K562 (cell line): Measurements from ENCODE around the gene SRSF6. TPM values are rescaled to one million over a fixed set of nuclear protein-coding genes. Genes with fewer than 3 reads are reported as not detected.

Experiments
- ATAC-seq: fragments of 200-7000 bp; cut with Tn5 transposase; 3 replicates; pipeline ENCODE4 v1.9.1; 2020; ENCODE audit warnings: moderate library complexity
- BruUV-seq: library from RNA; stranded (reverse); fragments of 400-500 nt; replicated peaks from 2 replicates; lab custom pipeline; 2021; lab: Mats Ljungman, UMichigan
- CTCF ChIA-PET: fragments of 300-600 bp; formaldehyde crosslinking; extraction: SDS; loops from one replicate; lab custom pipeline; 2021; ENCODE audit warnings: low intra/inter-chr PET ratio; lab: Yijun Ruan, JAX
- POLR2A ChIA-PET: fragments of 300-600, 350-650 bp; sonication (Branson Sonifier 250); formaldehyde crosslinking; extraction: SDS; loops from one replicate; lab custom pipeline; 2021; ENCODE audit warnings: antibody characterized with exemption, inconsistent platforms; lab: Yijun Ruan, JAX
- DNase-seq, 4 experiments: peaks; one replicate each; pipeline versions ENCODE4 v3.0.0 to v3.0.0-alpha.2; 2011 to 2018; ENCODE audit warnings: low spot score in 3 of 4, mixed read lengths in 3 of 4; ENCODE audit errors: extremely low read depth in 1 of 4
- FAIRE-seq: peaks from 2 replicates; lab custom pipeline; 2011; peaks lifted over from hg19 to GRCh38; lab: Jason Lieb, UNC
- H2AFZ ChIP-seq: 2 replicates; pipeline ENCODE4 v1.6.0; 2011; ENCODE audit warnings: low read depth, low read length, control low read depth, inconsistent platforms
- H3K27ac ChIP-seq: fragments of 200-600 bp; 3 replicates; pipeline ENCODE4 v1.8.0; 2011; ENCODE audit warnings: low read depth, mild to moderate bottlenecking, control low read depth, inconsistent platforms, low read length, moderate library complexity, mixed read lengths; ENCODE audit errors: extremely low read depth
- H3K27me3 ChIP-seq, 2 experiments: fragments of 300-600 bp in 1 of 2; 2 replicates in 1 of 2; 3 replicates in 1 of 2; pipeline versions ENCODE4 v1.6.0 to v1.8.0; 2011; ENCODE audit warnings: inconsistent platforms in 2 of 2, low read length in 2 of 2, mild to moderate bottlenecking in 1 of 2, mixed read lengths in 1 of 2, moderate library complexity in 1 of 2; ENCODE audit not compliant: control insufficient read depth in 2 of 2, insufficient read depth in 2 of 2
- H3K36me3 ChIP-seq: fragments of 300-600 bp; 3 replicates; pipeline ENCODE4 v1.8.0; 2011; ENCODE audit warnings: mild to moderate bottlenecking, low read length, inconsistent platforms; ENCODE audit not compliant: control insufficient read depth, insufficient read depth
- H3K4me1 ChIP-seq, 2 experiments: fragments of 200-600 bp in 1 of 2; replicated peaks in 1 of 2; 2 replicates in 1 of 2; 3 replicates in 1 of 2; pipeline versions ENCODE4 v1.5.1 to v1.8.0; 2011; ENCODE audit warnings: inconsistent platforms in 2 of 2, low read length in 2 of 2, mild to moderate bottlenecking in 1 of 2, mixed read lengths in 1 of 2, moderate library complexity in 1 of 2; ENCODE audit not compliant: control insufficient read depth in 2 of 2, insufficient read depth in 2 of 2
- H3K4me2 ChIP-seq: 2 replicates; pipeline ENCODE4 v1.6.1; 2011; ENCODE audit warnings: low read length, control low read depth, inconsistent platforms, mixed read lengths; ENCODE audit not compliant: insufficient read depth
- H3K4me3 ChIP-seq: fragments of 200-600 bp; sonication (generic), shearing (Covaris generic); 2 replicates; pipeline ENCODE4 v1.5.1; 2016; ENCODE audit warnings: control low read depth, inconsistent platforms
- H3K79me2 ChIP-seq: fragments of 200-600 bp; 3 replicates; pipeline ENCODE4 v1.8.0; 2011; ENCODE audit warnings: low read length, inconsistent platforms; ENCODE audit not compliant: control insufficient read depth, insufficient read depth
- H3K9ac ChIP-seq, 2 experiments: 2 replicates each; pipeline versions ENCODE4 v1.6.0 to v1.6.1; 2011; ENCODE audit warnings: low read depth in 2 of 2, low read length in 2 of 2, control low read depth in 1 of 2, inconsistent platforms in 1 of 2, mild to moderate bottlenecking in 1 of 2, mixed read lengths in 1 of 2; ENCODE audit not compliant: insufficient read depth in 1 of 2
- H3K9me1 ChIP-seq: one replicate; pipeline ENCODE4 v1.6.0; 2011; ENCODE audit warnings: inconsistent platforms, mild to moderate bottlenecking, low read length, moderate library complexity; ENCODE audit not compliant: control insufficient read depth, insufficient read depth
- H3K9me3 ChIP-seq: replicated peaks from 2 replicates; pipeline ENCODE4 v1.5.1; 2011; ENCODE audit warnings: low read depth, low read length, inconsistent platforms; ENCODE audit not compliant: control insufficient read depth, insufficient read depth
- H4K20me1 ChIP-seq: replicated peaks from 2 replicates; pipeline ENCODE4 v1.6.1; 2011; ENCODE audit warnings: low read length, inconsistent platforms, mixed read lengths; ENCODE audit not compliant: control insufficient read depth, insufficient read depth
- CBFA2T2 ChIP-seq: fragments of 450-650 bp; conservative IDR thresholded peaks from 2 replicates; pipeline ENCODE4 v1.6.1; 2017; ENCODE audit warnings: mild to moderate bottlenecking
- CSDE1 ChIP-seq, 2 experiments: fragments of 450-650 bp; IDR thresholded peaks; 2 replicates each; pipeline ENCODE4 v1.6.1; 2016; ENCODE audit warnings: mild to moderate bottlenecking in 1 of 2
- HDGF ChIP-seq: fragments of 450-650 bp; IDR thresholded peaks from 2 replicates; pipeline ENCODE4 v1.6.1; 2016
- MCM7 ChIP-seq, 2 experiments: fragments of 450-650 bp; IDR thresholded peaks; 2 replicates each; pipeline ENCODE4 v1.6.1; 2016 to 2018
- MED1 ChIP-seq: sonication (generic); formaldehyde crosslinking; IDR thresholded peaks from 2 replicates; pipeline ENCODE4 v1.8.1; 2023; ENCODE audit warnings: missing genetic modification reagents, borderline replicate concordance
- RAD51 ChIP-seq: fragments of 450-650 bp; IDR thresholded peaks from 2 replicates; pipeline ENCODE4 v1.7.1; 2016; ENCODE audit warnings: low read depth, mild to moderate bottlenecking, borderline replicate concordance
- RCOR1 ChIP-seq, 2 experiments: IDR thresholded peaks; 2 replicates each; pipeline ENCODE4 v1.6.1; 2012; ENCODE audit warnings: low read depth in 2 of 2, low read length in 2 of 2, borderline replicate concordance in 1 of 2, improper control_type of control experiment in 1 of 2
- SREBF1 ChIP-seq: fragments of 150-350 bp; IDR thresholded peaks from 2 replicates; pipeline ENCODE4 v1.6.1; 2014; ENCODE audit warnings: antibody characterized with exemption, low read depth, low read length, borderline replicate concordance
- SREBF2 ChIP-seq: sonication (generic); formaldehyde crosslinking; IDR thresholded peaks from 2 replicates; pipeline ENCODE4 v1.4.0; 2020; ENCODE audit warnings: mild to moderate bottlenecking, missing genetic modification reagents
- SRSF3 ChIP-seq: fragments of 200-400 bp; formaldehyde crosslinking; IDR thresholded peaks from 2 replicates; pipeline ENCODE4 v1.6.1; 2016; ENCODE audit warnings: mild to moderate bottlenecking, low read length, moderate library complexity; ENCODE audit not compliant: insufficient read depth
- TEAD4 ChIP-seq, 2 experiments: sonication (generic) in 1 of 2; formaldehyde crosslinking in 1 of 2; IDR thresholded peaks; 2 replicates each; pipeline versions ENCODE4 v1.6.1 to v1.8.0; 2012 to 2022; ENCODE audit warnings: borderline replicate concordance in 1 of 2, inconsistent platforms in 1 of 2, low read length in 1 of 2, mild to moderate bottlenecking in 1 of 2, missing genetic modification reagents in 1 of 2
- ZBTB8A ChIP-seq: fragments of 450-650 bp; IDR thresholded peaks from 2 replicates; pipeline ENCODE4 v1.6.1; 2018; ENCODE audit warnings: mild to moderate bottlenecking, moderate library complexity; ENCODE audit not compliant: partially characterized antibody
- ZC3H11A ChIP-seq: IDR thresholded peaks from 2 replicates; pipeline ENCODE4 v1.6.1; 2012; ENCODE audit warnings: low read depth, low read length, improper control_type of control experiment
- WGBS: fragments of 100-300 bp; shearing (Covaris generic); methylation state at CpG from one replicate; pipeline ENCODE4 v1.1.6; 2016; ENCODE audit warnings: low coverage, mixed read lengths; ENCODE audit not compliant: insufficient coverage; ENCODE audit errors: missing lambda C conversion rate; 5-methylcytosine and 5-hydroxymethylcytosine counted together
- in situ Hi-C: fragments of 300-500 bp; cut with MboI; formaldehyde crosslinking; loops from 4 replicates; pipeline ENCODE4 v1.15.0; 2018; ENCODE audit warnings: inconsistent platforms, mixed read lengths
- intact Hi-C: fragments of 100-400 bp; cut with micrococcal nuclease; formaldehyde crosslinking; loops from 2 replicates; pipeline ENCODE4 v1.14.2; 2022
- polyA plus RNA-seq, 8 experiments: library from polyadenylated mRNA; depleted of rRNA in 4 of 8; stranded (reverse) in 5 of 8; unstranded in 3 of 8; fragments of >200 nt; fragmentation: Nextera tagmentation in 2 of 8; fragmentation: Illumina TruSeq in 1 of 8; extraction: Ambion mirVana in 2 of 8; extraction: Trizol in 1 of 8; gene quantifications; 2 replicates each; pipeline versions ENCODE4 v1.2.1 to v1.2.3, GENCODE V29; 2011 to 2014; ENCODE audit warnings: inconsistent platforms in 1 of 8, missing spikeins in 1 of 8
- total RNA-seq, 7 experiments: library from RNA; depleted of rRNA in 6 of 7; stranded (reverse); fragments of >200 nt in 6 of 7; fragmentation: Illumina TruSeq in 2 of 7; extraction: Trizol in 2 of 7; gene quantifications; 2 replicates each; pipeline versions ENCODE4 v1.2.1 to v1.2.3, GENCODE V29; 2011 to 2021; ENCODE audit warnings: low replicate concordance in 1 of 7
- TF ChIP-seq, protein P1 (sequence below), 3 experiments: IDR thresholded peaks in 2 of 3; conservative IDR thresholded peaks in 1 of 3; 2 replicates each; pipeline ENCODE4 v1.5.1; 2011 to 2012; ENCODE audit warnings: low read length in 3 of 3, mild to moderate bottlenecking in 3 of 3, control low read depth in 2 of 3, improper control_type of control experiment in 1 of 3, inconsistent platforms in 1 of 3, low read depth in 1 of 3, mixed read lengths in 1 of 3, moderate library complexity in 1 of 3; ENCODE audit not compliant: insufficient read depth in 2 of 3
- TF ChIP-seq, protein P2 (sequence below): fragments of 450-650 bp; IDR thresholded peaks from 2 replicates; pipeline ENCODE4 v1.6.1; 2016
- TF ChIP-seq, protein P3 (sequence below): fragments of 200-400 bp; formaldehyde crosslinking; IDR thresholded peaks from 2 replicates; pipeline ENCODE4 v1.6.1; 2017; ENCODE audit warnings: mild to moderate bottlenecking, low read depth, low read length, moderate library complexity

Gene SRSF6
- total and polyA plus RNA-seq, 9 of the 15 experiments (the other 6 are each of a cell fraction or from before 2014, with no cell fraction given) = 52.4 to 165 (median 117) TPM

DNA sequence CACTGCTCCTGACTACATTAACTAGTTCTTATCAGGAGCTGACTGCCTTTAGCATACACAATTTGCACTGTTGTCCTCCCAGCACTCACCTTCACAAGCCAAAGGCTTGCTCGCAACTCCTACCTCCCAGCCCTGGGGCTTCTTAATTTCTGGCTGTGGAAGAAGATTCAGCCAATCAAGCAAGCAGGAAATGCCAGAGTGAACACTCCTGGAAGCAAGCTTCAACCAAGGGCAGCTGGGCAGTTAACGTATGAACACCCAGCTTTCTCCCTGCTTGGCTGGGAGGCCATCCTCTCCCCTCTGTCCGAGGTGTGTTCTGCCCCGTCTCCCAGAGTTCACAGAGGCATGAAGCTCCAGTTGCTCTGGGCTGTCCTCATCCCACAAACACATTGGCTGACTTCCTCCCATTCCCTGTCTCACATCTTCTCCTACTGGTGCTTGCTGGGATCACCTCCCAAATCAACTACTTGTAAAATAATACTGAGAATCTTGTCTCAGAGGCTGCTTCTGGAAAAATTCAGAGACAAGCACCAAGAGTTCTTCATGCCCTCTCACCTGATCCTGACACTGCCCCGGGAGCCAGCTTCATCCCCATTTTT lies 15.3 kb upstream of the SRSF6 start (continued):
- TF ChIP-seq, protein P1, sequence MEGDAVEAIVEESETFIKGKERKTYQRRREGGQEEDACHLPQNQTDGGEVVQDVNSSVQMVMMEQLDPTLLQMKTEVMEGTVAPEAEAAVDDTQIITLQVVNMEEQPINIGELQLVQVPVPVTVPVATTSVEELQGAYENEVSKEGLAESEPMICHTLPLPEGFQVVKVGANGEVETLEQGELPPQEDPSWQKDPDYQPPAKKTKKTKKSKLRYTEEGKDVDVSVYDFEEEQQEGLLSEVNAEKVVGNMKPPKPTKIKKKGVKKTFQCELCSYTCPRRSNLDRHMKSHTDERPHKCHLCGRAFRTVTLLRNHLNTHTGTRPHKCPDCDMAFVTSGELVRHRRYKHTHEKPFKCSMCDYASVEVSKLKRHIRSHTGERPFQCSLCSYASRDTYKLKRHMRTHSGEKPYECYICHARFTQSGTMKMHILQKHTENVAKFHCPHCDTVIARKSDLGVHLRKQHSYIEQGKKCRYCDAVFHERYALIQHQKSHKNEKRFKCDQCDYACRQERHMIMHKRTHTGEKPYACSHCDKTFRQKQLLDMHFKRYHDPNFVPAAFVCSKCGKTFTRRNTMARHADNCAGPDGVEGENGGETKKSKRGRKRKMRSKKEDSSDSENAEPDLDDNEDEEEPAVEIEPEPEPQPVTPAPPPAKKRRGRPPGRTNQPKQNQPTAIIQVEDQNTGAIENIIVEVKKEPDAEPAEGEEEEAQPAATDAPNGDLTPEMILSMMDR (IDR thresholded peaks at IDR 0.05 in 2 of 3, conservative IDR thresholded peaks at IDR 0.05 in 1 of 3; ENCODE audit: insufficient read depth in 2 of 3, low read depth in 1 of 3, low read length in 3 of 3) = peak in 2 of 3 experiments; percentile 43 to 48; a peak in 4 of 6 replicates
- TF ChIP-seq RAD51 (no peak), TEAD4 (IDR thresholded peaks at IDR 0.05; ENCODE audit: low read length) (no peak), TEAD4 (CRISPR knock-in tag; IDR thresholded peaks at IDR 0.05; ENCODE audit: borderline replicate concordance) (no peak)

DNA sequence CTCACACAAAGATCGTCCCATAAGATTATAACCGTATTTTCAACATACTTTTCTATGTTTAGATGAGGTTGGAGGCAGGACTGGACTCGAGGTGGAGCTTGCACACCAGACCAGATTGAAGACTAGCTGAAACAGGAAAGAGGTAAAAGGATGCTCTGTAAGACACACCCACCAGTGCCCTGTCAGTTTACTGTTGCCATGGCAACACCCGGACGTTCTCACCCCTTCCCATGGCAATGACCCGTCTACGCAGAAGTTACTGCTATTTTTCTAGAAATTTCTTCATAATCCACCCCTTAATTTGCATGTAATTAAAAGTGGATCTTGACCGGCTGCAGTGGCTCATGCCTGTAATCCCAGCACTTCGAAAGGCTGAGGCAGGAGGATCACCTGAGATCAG lies 13.6 kb upstream of the SRSF6 start:
- no peaks in the 10 kb centered on the region for H3K36me3 ChIP-seq
- POLR2A ChIA-PET = interaction anchor here (0.7 to 4.0 kb wide), 6 partner anchors 9 to 1366 kb away, joined by 3 to 27 read pairs (median 4); partner anchors contain the start of gene SRSF6
- peak; percentile 60 for ATAC-seq
- TF ChIP-seq SRSF3 = no peak
- TF ChIP-seq CSDE1 (IDR thresholded peaks at IDR 0.05) = peak in 1 of 2 experiments; percentile 81; a peak in 2 of 4 replicates
- TF ChIP-seq ZC3H11A = no peak
- TF ChIP-seq RCOR1 (IDR thresholded peaks at IDR 0.05; ENCODE audit: borderline replicate concordance in 1 of 2, low read depth in 2 of 2, low read length in 2 of 2) = 0 out of 4 replicates have a peak, but pooled peaks of 1 of the 2 experiments have one; percentile 18
- TF ChIP-seq HDGF = no peak
- TF ChIP-seq MED1 (CRISPR knock-in tag) = no peak
- no peak for TF ChIP-seq SREBF1
- TF ChIP-seq, protein P2, sequence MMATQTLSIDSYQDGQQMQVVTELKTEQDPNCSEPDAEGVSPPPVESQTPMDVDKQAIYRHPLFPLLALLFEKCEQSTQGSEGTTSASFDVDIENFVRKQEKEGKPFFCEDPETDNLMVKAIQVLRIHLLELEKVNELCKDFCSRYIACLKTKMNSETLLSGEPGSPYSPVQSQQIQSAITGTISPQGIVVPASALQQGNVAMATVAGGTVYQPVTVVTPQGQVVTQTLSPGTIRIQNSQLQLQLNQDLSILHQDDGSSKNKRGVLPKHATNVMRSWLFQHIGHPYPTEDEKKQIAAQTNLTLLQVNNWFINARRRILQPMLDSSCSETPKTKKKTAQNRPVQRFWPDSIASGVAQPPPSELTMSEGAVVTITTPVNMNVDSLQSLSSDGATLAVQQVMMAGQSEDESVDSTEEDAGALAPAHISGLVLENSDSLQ = peak; percentile 93
- TF ChIP-seq ZBTB8A = no peak
- TF ChIP-seq MCM7 (IDR thresholded peaks at IDR 0.05) = no peak
- no peak for TF ChIP-seq CBFA2T2
- TF ChIP-seq SREBF2 (CRISPR knock-in tag) = no peak
- TF ChIP-seq, protein P3, sequence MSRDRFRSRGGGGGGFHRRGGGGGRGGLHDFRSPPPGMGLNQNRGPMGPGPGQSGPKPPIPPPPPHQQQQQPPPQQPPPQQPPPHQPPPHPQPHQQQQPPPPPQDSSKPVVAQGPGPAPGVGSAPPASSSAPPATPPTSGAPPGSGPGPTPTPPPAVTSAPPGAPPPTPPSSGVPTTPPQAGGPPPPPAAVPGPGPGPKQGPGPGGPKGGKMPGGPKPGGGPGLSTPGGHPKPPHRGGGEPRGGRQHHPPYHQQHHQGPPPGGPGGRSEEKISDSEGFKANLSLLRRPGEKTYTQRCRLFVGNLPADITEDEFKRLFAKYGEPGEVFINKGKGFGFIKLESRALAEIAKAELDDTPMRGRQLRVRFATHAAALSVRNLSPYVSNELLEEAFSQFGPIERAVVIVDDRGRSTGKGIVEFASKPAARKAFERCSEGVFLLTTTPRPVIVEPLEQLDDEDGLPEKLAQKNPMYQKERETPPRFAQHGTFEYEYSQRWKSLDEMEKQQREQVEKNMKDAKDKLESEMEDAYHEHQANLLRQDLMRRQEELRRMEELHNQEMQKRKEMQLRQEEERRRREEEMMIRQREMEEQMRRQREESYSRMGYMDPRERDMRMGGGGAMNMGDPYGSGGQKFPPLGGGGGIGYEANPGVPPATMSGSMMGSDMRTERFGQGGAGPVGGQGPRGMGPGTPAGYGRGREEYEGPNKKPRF = no peak

More for the DNA sequence above, 13.6 kb upstream of the SRSF6 start:
- FAIRE-seq = no peak
- Histone ChIP-seq H3K4me3 (0 out of 2 replicates have a peak overlapping the region, but pooled peaks have one; percentile 32), H3K9me1 (no peaks in the 10 kb centered on the region), H3K27me3 (peaks cover 2 to 11% of the 10 kb centered on the region in 2 experiments; a peak in 3 of 5 replicates), H3K9ac (no peak overlapping the region), H3K4me1 (no peaks in the 10 kb centered on the region; a peak in 2 of 5 replicates), H4K20me1 (no peaks in the 10 kb centered on the region), H3K79me2 (no peaks in the 10 kb centered on the region), H3K4me2 (peak overlapping the region; percentile 87), H3K27ac (no peak overlapping the region), H2AFZ (peak overlapping the region; percentile 98), H3K9me3 (no peaks in the 10 kb centered on the region)
- BruUV-seq = no TSS peak
- in situ Hi-C loops (no loop called here), intact Hi-C loops (loop anchor here (10.0 kb wide), 1 partner anchor 401 kb away; no protein-coding TSS in a partner anchor)
- WGBS = 5% methylated on average over 9 of the region's 9 CpGs
- peak; percentile 32 to 44 (median 37) for DNase-seq
- CTCF ChIA-PET = no interaction called here
